Measurements from ENCODE around the gene SAMD9.
A peak's percentile ranks its signal among the peaks of the same experiment; 100 is the strongest.

The SAMD9 gene

DNA sequence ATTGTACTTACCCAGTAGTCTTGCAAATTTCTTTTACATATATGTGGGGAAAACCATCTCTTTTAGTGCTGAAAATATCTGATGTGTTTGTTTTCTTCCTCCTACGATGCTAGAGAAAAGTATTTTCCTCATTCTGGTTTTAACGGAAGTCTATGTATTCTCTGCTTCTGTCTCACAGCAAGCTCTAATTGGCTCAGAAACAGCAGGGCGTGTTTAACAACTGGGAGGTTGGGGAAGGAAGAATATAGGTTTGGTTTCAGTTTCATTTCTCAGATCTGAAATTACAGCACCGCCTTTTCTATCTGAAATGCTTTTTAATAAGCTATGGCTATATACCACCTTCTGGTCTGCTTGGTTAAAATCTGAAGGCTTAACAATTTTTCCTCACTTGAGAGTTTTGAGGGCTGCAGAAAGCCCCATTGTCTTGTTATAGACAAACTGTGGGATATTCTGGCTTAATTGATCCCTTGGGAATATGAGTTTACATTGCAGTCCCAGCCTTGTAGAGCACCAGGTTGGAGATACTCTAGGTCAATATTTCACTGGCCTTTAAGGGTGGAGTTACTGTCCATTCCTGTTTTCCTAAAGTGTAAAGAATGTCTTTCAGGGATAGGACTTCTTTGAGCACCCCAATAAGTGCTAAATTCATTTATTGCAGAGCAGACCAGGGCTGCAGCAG, at the start of gene SAMD9:
Gene SAMD9, minus strand, starts transcription at position 128 of the 679 bp plus-strand sequence. CDS start 11,882 bp downstream, outside the sequence.
- Mint-ChIP-seq H3K27me3 (no peaks in the 10 kb centered on the region), H3K36me3 (peaks cover 32% of the 10 kb centered on the region), H3K27ac (peak within 1 kb of the TSS; percentile 88), H3K4me3 (peak within 1 kb of the TSS; percentile 86), H3K9me3 (peaks cover 18% of the 10 kb centered on the region), H3K4me1 (peaks cover 54% of the 10 kb centered on the region)

DNA sequence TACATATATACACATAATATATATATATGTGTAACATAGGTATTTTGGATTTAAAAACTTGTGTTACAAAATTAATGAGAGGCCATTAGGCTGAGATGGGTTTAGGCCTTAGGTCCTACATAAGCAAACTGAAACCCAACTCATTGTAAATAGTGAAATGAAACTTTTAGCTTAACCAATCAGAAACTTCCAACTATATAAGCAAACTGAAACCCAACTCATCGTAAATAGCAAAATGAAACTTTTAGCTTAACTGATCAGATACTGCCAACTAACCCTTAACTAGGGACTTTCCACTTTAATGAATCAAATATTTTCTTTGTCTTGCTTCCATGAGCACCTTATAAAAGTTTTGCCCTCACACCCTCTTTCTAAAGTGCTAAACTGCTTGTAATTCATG, 47.7 kb upstream of the SAMD9 start:
- Mint-ChIP-seq H3K36me3 (peaks cover 7% of the 10 kb centered on the region), H3K27me3 (no peaks in the 10 kb centered on the region), H3K4me1 (no peaks in the 10 kb centered on the region), H3K27ac (no peak overlapping the region), H3K4me3 (no peak overlapping the region), H3K9me3 (peaks cover 7% of the 10 kb centered on the region)

DNA sequence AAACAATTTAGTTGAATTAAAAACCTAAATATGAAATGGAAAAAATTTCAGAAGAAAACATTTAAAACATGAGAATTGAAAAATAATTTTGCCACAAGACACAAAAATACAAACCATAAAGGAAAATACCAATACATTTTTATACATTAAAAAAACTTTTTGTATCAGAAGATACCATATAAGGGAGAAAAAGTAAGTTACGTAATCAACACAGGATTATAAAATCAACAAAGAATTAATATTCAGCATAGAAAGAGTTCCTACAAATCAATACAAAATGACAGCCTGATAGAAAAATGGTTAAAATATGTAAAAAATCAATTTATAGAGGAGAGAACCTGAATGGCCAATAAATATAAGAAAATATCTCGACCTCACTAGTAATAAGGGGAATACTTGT, 47.0 kb upstream of the SAMD9 start:
- Mint-ChIP-seq H3K9me3 (peaks cover 7% of the 10 kb centered on the region), H3K36me3 (peaks cover 7% of the 10 kb centered on the region), H3K4me1 (no peaks in the 10 kb centered on the region), H3K4me3 (no peak overlapping the region), H3K27ac (no peak overlapping the region), H3K27me3 (no peaks in the 10 kb centered on the region)

DNA sequence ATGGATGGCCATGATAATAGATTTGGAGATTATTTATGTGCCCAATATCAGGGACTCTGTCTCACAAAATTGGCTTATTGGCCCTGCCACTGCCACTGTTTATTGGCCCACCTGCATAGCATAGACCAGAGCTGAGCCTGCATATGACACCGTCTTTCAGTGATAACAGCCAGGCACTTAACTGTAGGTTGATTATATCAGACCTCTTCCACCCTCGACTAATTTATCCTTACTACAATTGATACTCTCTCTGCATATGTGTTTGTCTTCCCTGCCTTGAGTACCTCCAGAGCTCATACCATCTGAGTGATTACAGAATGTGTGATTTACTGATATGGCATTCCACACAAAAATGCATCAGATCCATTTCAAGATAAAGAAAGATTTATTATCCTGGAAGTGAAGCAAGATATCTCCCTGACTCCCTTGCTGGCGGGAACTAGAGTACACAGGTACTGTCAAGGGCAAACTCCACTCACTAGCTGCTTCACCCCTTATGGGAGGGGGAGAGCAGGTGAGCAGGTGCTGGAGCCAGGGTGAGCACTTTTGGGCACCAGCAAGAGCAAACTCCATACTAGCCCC, 43.5 kb upstream of the SAMD9 start:
- Mint-ChIP-seq H3K27me3 (no peaks in the 10 kb centered on the region), H3K4me3 (no peak overlapping the region), H3K9me3 (no peaks in the 10 kb centered on the region), H3K36me3 (peaks cover 2% of the 10 kb centered on the region), H3K4me1 (no peaks in the 10 kb centered on the region), H3K27ac (no peak overlapping the region)

DNA sequence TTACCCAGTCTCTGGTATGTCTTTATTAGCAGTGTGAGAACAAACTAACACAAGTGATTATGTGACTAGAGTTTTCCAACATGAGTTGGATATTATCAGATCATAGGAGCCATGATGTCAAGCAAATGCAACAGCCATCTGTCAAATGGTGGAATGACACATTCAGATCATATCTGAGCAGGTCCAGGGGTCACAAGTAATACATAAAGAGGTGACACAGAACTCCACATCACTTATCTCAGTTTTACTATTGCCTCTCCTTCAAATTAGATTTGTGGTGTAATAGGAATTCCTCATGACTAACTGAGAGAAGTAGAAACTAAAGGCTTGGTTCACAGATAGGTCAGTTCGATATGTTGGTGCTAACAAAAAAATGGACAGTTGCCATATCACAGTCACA, 42.6 kb upstream of the SAMD9 start:
- Mint-ChIP-seq H3K9me3 (no peaks in the 10 kb centered on the region), H3K4me3 (no peak overlapping the region), H3K27ac (no peak overlapping the region), H3K36me3 (peaks cover 2% of the 10 kb centered on the region), H3K4me1 (no peaks in the 10 kb centered on the region), H3K27me3 (no peaks in the 10 kb centered on the region)

DNA sequence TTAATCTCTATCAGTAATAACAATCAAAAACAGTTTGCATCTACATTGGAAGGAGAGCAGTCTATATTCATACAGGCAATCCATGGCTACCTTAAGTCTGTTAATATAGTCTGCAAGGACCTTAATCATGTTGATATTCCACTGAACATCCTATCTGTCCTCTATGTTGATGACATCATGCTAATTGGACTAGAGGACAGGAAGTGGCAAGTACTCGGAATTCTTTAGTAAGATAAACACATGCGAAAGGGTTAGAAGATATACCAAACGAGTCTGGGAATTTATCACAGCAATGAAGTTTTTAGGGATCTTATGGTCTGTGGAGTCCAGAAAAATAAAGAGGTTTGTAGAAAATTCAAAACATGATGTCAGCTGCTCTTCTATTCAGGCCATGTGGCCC, 41.7 kb upstream of the SAMD9 start:
- Mint-ChIP-seq H3K4me1 (no peaks in the 10 kb centered on the region), H3K36me3 (peaks cover 2% of the 10 kb centered on the region), H3K27ac (no peak overlapping the region), H3K4me3 (no peak overlapping the region), H3K27me3 (no peaks in the 10 kb centered on the region), H3K9me3 (no peaks in the 10 kb centered on the region)

DNA sequence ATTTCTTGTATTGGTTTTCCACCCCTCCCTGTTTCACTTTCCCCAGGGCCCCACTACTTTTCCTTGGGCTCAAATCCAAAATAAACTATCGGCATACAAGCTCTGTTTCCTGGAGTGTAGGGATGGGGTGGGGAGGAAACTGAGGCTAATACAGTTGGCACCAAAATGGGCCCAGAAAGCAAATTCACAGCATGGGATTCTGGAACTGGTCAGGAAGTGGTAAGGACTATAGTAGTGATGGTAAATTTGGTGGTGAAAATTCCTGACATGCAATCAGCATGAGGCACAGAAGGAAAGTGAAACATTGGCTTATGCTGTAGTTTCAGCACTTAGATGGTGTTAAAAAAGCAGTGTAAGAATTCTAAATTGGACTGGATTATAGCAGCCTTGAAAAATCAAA, 39.1 kb upstream of the SAMD9 start:
- no peaks in the 10 kb centered on the region for H3K4me1 Mint-ChIP-seq
- no peaks in the 10 kb centered on the region for H3K27me3 Mint-ChIP-seq
- no peaks in the 10 kb centered on the region for H3K9me3 Mint-ChIP-seq
- H3K36me3 Mint-ChIP-seq = no peaks in the 10 kb centered on the region
- no peak overlapping the region for H3K4me3 Mint-ChIP-seq
- H3K27ac Mint-ChIP-seq = no peak overlapping the region

DNA sequence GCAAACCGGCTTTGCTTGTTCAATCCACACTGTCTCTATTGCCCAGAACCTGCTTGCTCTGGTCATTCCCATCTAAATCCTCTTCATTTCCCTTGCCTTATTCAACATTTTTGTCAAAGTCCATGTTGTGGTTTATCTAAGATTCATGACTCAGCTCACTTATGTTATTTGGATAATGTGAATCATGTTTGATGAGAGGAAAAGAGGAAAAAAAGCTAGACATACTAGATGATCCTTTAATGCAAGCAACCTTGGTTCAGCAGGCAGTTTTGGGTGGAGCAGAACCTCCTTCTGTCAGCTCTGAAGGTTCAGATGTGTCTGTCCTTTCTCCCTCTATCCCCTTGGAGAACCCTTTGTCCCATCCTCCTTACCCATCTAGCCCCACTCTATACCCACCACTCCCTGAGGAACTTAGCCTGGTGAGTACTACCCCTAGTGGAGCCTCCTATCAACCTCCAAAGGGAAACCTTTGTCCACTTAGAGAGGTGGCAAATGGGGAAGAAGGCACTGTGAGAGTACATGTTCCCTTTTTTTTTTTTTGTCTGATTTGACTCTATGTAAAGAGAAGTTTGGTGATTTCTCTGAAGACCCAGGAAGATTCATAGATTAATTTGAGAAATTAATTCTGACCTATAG, 32.5 kb upstream of the SAMD9 start:
- Mint-ChIP-seq H3K4me1 (peaks cover 36% of the 10 kb centered on the region), H3K36me3 (peaks cover 11% of the 10 kb centered on the region), H3K4me3 (no peak overlapping the region), H3K9me3 (peaks cover 7% of the 10 kb centered on the region), H3K27me3 (no peaks in the 10 kb centered on the region), H3K27ac (no peak overlapping the region)

DNA sequence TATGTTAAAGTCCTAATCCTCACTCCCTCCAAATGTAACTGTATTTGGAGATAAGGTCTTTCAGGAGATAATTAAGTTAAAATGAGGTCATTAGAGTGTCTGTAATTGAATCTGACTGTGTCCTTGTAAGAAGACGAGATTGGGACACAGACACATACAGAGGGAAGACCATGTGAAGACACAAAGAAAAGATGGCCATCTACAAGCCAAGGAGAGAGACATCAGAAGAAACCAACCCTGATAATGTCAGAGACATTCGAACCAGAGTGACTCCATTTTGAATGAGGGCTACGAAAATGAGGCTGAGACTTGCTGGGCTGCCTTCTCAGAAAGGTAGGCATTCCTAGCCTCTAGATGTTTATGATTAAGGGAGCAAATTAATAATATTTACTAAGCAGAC, 30.9 kb upstream of the SAMD9 start:
- no peaks in the 10 kb centered on the region for H3K27me3 Mint-ChIP-seq
- peak overlapping the region; percentile 86 for H3K4me3 Mint-ChIP-seq
- H3K9me3 Mint-ChIP-seq = peaks cover 7% of the 10 kb centered on the region
- peak overlapping the region; percentile 95 for H3K27ac Mint-ChIP-seq
- H3K36me3 Mint-ChIP-seq = peaks cover 16% of the 10 kb centered on the region
- peaks cover 38% of the 10 kb centered on the region for H3K4me1 Mint-ChIP-seq

DNA sequence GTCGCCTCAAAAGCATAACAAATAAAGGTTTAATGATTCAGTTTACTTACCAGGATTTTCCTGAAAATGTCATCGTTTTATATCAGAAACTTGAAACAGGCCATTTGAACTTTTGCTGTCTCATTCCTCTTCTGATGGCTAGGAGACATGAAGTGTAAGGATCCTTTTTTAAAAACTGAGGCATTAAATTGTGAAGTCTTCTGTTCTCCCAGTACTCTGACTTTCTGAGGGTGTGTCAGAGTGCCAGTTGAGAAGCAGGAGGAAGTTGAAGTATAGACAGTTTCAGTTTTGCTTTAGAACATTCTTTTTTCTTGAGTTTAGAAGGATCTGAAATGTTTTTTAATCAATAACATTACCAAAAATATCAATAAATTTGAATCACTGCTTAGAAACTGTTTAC, 30.4 kb upstream of the SAMD9 start, which contains the start of gene SAMD9L:
Gene SAMD9L, minus strand, starts transcription at position 242 of the 400 bp plus-strand sequence. CDS start 12,414 bp downstream, outside the sequence.
- peaks cover 7% of the 10 kb centered on the region for H3K9me3 Mint-ChIP-seq
- H3K4me1 Mint-ChIP-seq = peaks cover 38% of the 10 kb centered on the region
- H3K27ac Mint-ChIP-seq = peak within 1 kb of the TSS; percentile 95
- peaks cover 21% of the 10 kb centered on the region for H3K36me3 Mint-ChIP-seq
- peak within 1 kb of the TSS; percentile 86 for H3K4me3 Mint-ChIP-seq
- H3K27me3 Mint-ChIP-seq = no peaks in the 10 kb centered on the region

DNA sequence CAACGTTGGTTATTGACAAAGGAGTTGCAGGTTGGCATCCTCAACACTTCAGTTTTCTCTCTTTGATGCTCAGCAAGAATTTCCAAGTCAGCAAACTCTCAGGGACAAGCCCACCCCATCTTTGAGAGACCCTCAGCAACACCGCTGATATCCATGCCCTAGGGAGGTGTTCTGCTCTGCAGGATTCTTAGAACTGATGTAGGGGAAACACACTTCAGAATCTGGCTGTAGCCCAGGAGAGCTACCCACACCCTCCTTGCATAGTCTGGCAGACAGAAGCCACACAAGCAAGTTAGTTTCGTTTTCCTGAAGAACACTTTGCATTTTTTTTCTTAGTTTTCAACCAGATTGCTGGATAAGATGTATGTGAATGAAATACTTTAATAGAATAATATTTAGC, 29.6 kb upstream of the SAMD9 start:
- H3K27ac Mint-ChIP-seq = peak overlapping the region; percentile 62
- peaks cover 24% of the 10 kb centered on the region for H3K36me3 Mint-ChIP-seq
- no peaks in the 10 kb centered on the region for H3K27me3 Mint-ChIP-seq
- H3K9me3 Mint-ChIP-seq = peaks cover 7% of the 10 kb centered on the region
- H3K4me3 Mint-ChIP-seq = peak overlapping the region; percentile 86
- H3K4me1 Mint-ChIP-seq = peaks cover 38% of the 10 kb centered on the region

DNA sequence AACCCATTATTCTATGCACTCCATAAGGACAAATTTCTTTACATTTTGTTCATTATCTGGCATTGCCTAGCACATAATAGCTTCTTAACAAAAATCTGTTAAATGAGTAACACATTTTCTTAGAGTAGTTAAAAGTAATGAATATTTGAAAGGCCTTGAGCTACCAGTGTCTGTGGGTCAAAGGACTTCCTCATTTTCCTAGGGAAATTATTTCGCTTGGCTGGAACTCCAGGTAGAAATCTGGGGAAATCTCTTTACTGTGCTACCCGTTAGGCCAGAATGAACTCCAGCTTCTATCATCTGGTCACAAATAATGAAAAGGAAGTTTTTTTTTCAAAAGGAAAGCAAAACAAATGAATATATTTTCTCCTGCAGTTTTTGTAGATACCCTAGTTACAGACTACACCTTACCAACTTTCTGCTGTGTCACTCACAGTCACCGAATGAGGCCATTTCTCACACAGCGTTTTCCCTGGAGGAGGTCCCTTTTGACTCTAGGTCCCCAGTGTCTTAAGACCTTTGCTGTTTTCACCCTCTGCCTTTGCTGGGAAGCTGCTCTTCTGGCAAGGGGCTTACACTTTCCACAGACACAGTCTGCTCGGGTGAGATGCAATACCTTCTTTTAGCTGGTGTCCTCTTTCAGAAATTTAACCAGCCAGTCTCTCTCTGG, 28.8 kb upstream of the SAMD9 start:
- Mint-ChIP-seq H3K27me3 (no peaks in the 10 kb centered on the region), H3K36me3 (peaks cover 24% of the 10 kb centered on the region), H3K4me1 (peaks cover 38% of the 10 kb centered on the region), H3K27ac (peak overlapping the region; percentile 62), H3K9me3 (peaks cover 7% of the 10 kb centered on the region), H3K4me3 (peak overlapping the region; percentile 86)

DNA sequence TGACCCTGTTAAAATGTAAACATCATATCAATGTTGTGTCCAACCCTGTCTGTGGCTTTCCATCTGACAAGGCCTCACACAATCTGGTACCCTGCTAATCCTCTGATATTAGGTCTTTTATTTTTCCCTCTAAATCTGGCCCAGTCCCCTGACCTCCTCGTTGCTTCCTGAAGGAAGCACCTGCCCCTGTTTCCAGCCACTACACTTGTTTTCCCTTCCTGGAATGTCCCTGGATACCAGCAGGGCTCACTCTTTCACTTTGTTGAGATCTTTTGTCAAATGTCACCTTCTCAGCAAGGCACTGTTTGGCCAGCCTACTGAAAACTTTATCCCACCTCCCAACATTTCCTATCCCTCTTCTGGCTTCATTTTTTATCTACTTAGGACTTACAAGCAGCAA, 28.3 kb upstream of the SAMD9 start:
- Mint-ChIP-seq H3K36me3 (peaks cover 24% of the 10 kb centered on the region), H3K4me3 (peak overlapping the region; percentile 20)

DNA sequence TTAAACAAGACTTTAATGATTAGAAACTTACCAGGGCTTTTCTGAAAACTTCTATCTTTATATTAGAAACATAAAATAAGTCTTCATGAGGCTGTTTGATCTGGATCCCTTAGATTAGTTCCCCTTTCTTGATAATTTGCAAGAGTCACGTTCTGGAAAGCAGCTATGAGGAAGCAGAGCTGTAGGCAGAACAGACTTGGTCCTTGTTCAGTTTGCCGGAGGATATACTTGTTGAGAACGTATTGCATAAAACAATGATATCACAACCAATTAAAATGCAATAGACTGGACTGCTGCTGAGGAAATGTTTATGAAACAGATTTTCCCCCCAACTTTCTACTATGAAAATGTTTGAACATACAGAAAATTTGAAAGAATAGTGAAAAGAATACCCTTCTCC, 27.6 kb upstream of the SAMD9 start:
- H3K27ac Mint-ChIP-seq = no peak overlapping the region
- peak overlapping the region; percentile 20 for H3K4me3 Mint-ChIP-seq
- peaks cover 24% of the 10 kb centered on the region for H3K36me3 Mint-ChIP-seq
- H3K27me3 Mint-ChIP-seq = no peaks in the 10 kb centered on the region
- peaks cover 38% of the 10 kb centered on the region for H3K4me1 Mint-ChIP-seq
- peaks cover 7% of the 10 kb centered on the region for H3K9me3 Mint-ChIP-seq

More for the DNA sequence above, 28.3 kb upstream of the SAMD9 start:
- peak overlapping the region; percentile 69 for H3K27ac Mint-ChIP-seq
- no peaks in the 10 kb centered on the region for H3K27me3 Mint-ChIP-seq
- peaks cover 7% of the 10 kb centered on the region for H3K9me3 Mint-ChIP-seq
- H3K4me1 Mint-ChIP-seq = peaks cover 38% of the 10 kb centered on the region

DNA sequence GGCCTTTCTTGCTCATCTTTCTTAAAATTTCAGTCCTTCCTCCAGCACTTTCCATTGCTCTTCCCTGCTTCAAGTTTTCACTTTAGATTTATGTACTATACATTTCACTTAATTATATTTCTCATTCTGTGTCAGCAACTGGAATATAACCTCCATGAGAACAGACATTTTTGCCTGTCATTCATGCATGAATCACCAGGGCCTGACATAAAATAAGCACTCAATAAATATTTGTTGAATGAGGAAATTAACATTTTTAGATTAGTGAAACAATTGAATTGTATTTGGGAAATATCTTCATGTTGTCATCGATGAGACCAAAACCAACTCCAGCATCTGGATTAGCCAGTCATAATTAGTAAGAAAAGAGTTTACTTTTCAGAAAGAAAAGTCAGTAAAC, 24.3 kb upstream of the SAMD9 start:
- Mint-ChIP-seq H3K4me1 (peaks cover 20% of the 10 kb centered on the region), H3K36me3 (peaks cover 35% of the 10 kb centered on the region), H3K27me3 (no peaks in the 10 kb centered on the region), H3K4me3 (no peak overlapping the region), H3K27ac (no peak overlapping the region), H3K9me3 (peaks cover 6% of the 10 kb centered on the region)

All from activated naive CD4-positive, alpha-beta T cell treated with anti-CD3 and anti-CD28 coated beads, Interleukin-2, amount 50 U/mL, for 24 hours (primary cell).